Stimulated activated CD4-positive, alpha-beta T cell treated with anti-CD3 and anti-CD28 coated beads, Interleukin-2, amount 100 ng/mL, for 4 hours (primary cell): ENCODE data around the gene FAM222A.

Source experiments
- DNase-seq: peaks from one replicate; pipeline ENCODE4 v3.0.0-alpha.2; 2020; ENCODE audit warnings: low read depth

FAM222A gene

GRCh38 chr12:109713187-109714070, at the start of gene FAM222A:
Gene FAM222A, plus strand, starts transcription at chr12:109713825. Its CDS starts 30,322 bp downstream, at chr12:109744147.
- DNase-seq: peak; percentile 97

- no peak for DNase-seq
Observed at GRCh38 chr12:109664402-109664801, 49.2 kb upstream of the FAM222A start.

GRCh38 chr12:109666068-109666467, 47.6 kb upstream of the FAM222A start:
- no peak for DNase-seq

- no peak for DNase-seq
Observed at GRCh38 chr12:109670731-109671130, 42.9 kb upstream of the FAM222A start.

GRCh38 chr12:109671502-109671901, 42.1 kb upstream of the FAM222A start:
- no peak for DNase-seq

GRCh38 chr12:109673379-109673778, 40.2 kb upstream of the FAM222A start:
- DNase-seq: no peak

- no peak for DNase-seq
Observed at GRCh38 chr12:109673884-109674283, 39.7 kb upstream of the FAM222A start.

- no peak for DNase-seq
Observed at GRCh38 chr12:109675411-109675810, 38.2 kb upstream of the FAM222A start.

- DNase-seq: no peak
Observed at GRCh38 chr12:109677279-109677691, 36.3 kb upstream of the FAM222A start.

GRCh38 chr12:109678719-109679118, 34.9 kb upstream of the FAM222A start:
- no peak for DNase-seq

- no peak for DNase-seq
Observed at GRCh38 chr12:109679501-109680263, 33.9 kb upstream of the FAM222A start.

- DNase-seq: no peak
Observed at GRCh38 chr12:109680264-109681005, 33.2 kb upstream of the FAM222A start.

- DNase-seq: no peak
Observed at GRCh38 chr12:109681986-109682707, 31.5 kb upstream of the FAM222A start.

- DNase-seq: no peak
Observed at GRCh38 chr12:109682708-109683060, 30.9 kb upstream of the FAM222A start.

GRCh38 chr12:109683316-109683715, 30.3 kb upstream of the FAM222A start:
- no peak for DNase-seq

- no peak for DNase-seq
Observed at GRCh38 chr12:109685574-109686447, 27.8 kb upstream of the FAM222A start.

- no peak for DNase-seq
Observed at GRCh38 chr12:109686523-109686922, 27.1 kb upstream of the FAM222A start.

- no peak for DNase-seq
Observed at GRCh38 chr12:109687250-109687649, 26.4 kb upstream of the FAM222A start.

GRCh38 chr12:109689426-109689825, 24.2 kb upstream of the FAM222A start:
- DNase-seq: no peak

GRCh38 chr12:109693160-109693559, 20.5 kb upstream of the FAM222A start:
- DNase-seq: no peak
